ENCODE data around the gene CENPT. TPM values are rescaled to one million over a fixed set of nuclear protein-coding genes. Genes with fewer than 3 reads are reported as not detected.

CENPT gene
- total RNA-seq, 4 donors from 2014 or later: 15.7 to 43.8 (median 26.2) TPM

- TF ChIP-seq CTCF (IDR thresholded peaks at IDR 0.05) (no peak), POLR2A (IDR thresholded peaks at IDR 0.05) (peak; percentile 63 to 90)
- peaks cover 17% of the 10 kb centered on the region in 2 donors for H3K4me1 ChIP-seq
- H3K4me3 ChIP-seq (replicated peaks in 1 of 3): peak within 1 kb of the TSS; percentile 21 to 77 (median 64)
- H3K27me3 ChIP-seq: no peaks in the 10 kb centered on the region
- DNase-seq: peak; percentile 98 to 99
- peak within 1 kb of the TSS; percentile 31 to 76 (median 58) for H3K27ac ChIP-seq
- H3K9me3 ChIP-seq: no peaks in the 10 kb centered on the region
- WGBS, 2 donors: 0 to 1% methylated on average over 20 to 36 of the region's 54 CpGs
- no peaks in the 10 kb centered on the region for H3K36me3 ChIP-seq
- intact Hi-C loops (cut with DNase I): loop anchor here (5.0 kb wide), 1 partner anchor 36 kb away; the partner anchor contains the start of gene THAP11
These were observed 40.9 kb downstream of the CENPT start, which contains the start of the genes RANBP10 and TSNAXIP1 for GRCh38 chr16:67806428-67807147. RANBP10 (minus strand) TSS chr16:67806560; CDS start chr16:67806536, 24 bp downstream. TSNAXIP1 (plus strand) TSS chr16:67806889; CDS start chr16:67807150, 261 bp downstream.

- Histone ChIP-seq H3K27me3 (no peaks in the 10 kb centered on the region), H3K27ac (peak overlapping the region; percentile 31 to 76 (median 58)), H3K4me1 (peaks cover 17 to 21% of the 10 kb centered on the region in 2 donors), H3K4me3 (replicated peaks in 1 of 3) (peak overlapping the region; percentile 21 to 77 (median 64)), H3K36me3 (no peaks in the 10 kb centered on the region), H3K9me3 (no peaks in the 10 kb centered on the region)
- intact Hi-C loops (cut with DNase I): loop anchor here (5.0 kb wide), 1 partner anchor 36 kb away; the partner anchor contains the start of gene THAP11
- DNase-seq: peak; percentile 35 to 46
- WGBS, 2 donors: 0 to 2% methylated on average over 8 to 26 of the region's 26 CpGs
- TF ChIP-seq CTCF (IDR thresholded peaks at IDR 0.05) (no peak), POLR2A (IDR thresholded peaks at IDR 0.05) (no peak)
These were observed 41.6 kb downstream of the CENPT start for GRCh38 chr16:67805718-67806427.

GRCh38 chr16:67804853-67805542 lies 42.5 kb downstream of the CENPT start:
- WGBS, 2 donors: 73 to 88% methylated on average over 4 of the region's 4 CpGs
- H3K9me3 ChIP-seq: no peaks in the 10 kb centered on the region
- no peak for TF ChIP-seq CTCF (IDR thresholded peaks at IDR 0.05)
- no peak for TF ChIP-seq POLR2A (IDR thresholded peaks at IDR 0.05)
- DNase-seq: no peak
- no peaks in the 10 kb centered on the region for H3K36me3 ChIP-seq
- H3K4me1 ChIP-seq: peaks cover 17 to 28% of the 10 kb centered on the region in 2 donors
- intact Hi-C loops (cut with DNase I): loop anchor here (5.0 kb wide), 3 partner anchors 37 to 128 kb away; partner anchors contain the start of genes GFOD2 and THAP11
- H3K27me3 ChIP-seq: no peaks in the 10 kb centered on the region
- no peak overlapping the region for H3K4me3 ChIP-seq (replicated peaks in 1 of 3)
- H3K27ac ChIP-seq: no peak overlapping the region

GRCh38 chr16:67803894-67804293 lies 43.6 kb downstream of the CENPT start:
- DNase-seq: no peak
- Histone ChIP-seq H3K27ac (no peak overlapping the region), H3K4me3 (replicated peaks in 1 of 3) (no peak overlapping the region), H3K27me3 (no peaks in the 10 kb centered on the region), H3K4me1 (peaks cover 17 to 29% of the 10 kb centered on the region in 2 donors), H3K36me3 (no peaks in the 10 kb centered on the region), H3K9me3 (no peaks in the 10 kb centered on the region)
- TF ChIP-seq CTCF (IDR thresholded peaks at IDR 0.05) (no peak), POLR2A (IDR thresholded peaks at IDR 0.05) (no peak)
- intact Hi-C loops (cut with DNase I): loop anchor here (5.0 kb wide), 2 partner anchors 87 to 127 kb away; partner anchors contain the start of gene GFOD2
- WGBS, 2 donors: 90 to 96% methylated on average over 3 of the region's 3 CpGs

All from thyroid gland (tissue), 4 donors.